CD4-positive, CD25-positive, alpha-beta regulatory T cell (primary cell): ENCODE data around the gene PRDM12. TPM values are rescaled to one million over a fixed set of nuclear protein-coding genes. Genes with fewer than 3 reads are reported as not detected.
A peak's percentile ranks its signal among the peaks of the same experiment; 100 is the strongest.

Experiments
- ATAC-seq, 2 donors: fragments of 150-1000 bp; cut with Tn5 transposase; one replicate each; pipeline ENCODE4 v1.10.0; 2021; ENCODE audit warnings: low read depth in 2 of 2, moderate number of reproducible peaks in 2 of 2, moderate library complexity in 1 of 2
- DNase-seq, 3 donors: peaks; one replicate each; pipeline versions ENCODE4 v3.0.0 to v3.0.0-alpha.2; 2012 to 2022; ENCODE audit warnings: mixed read lengths in 1 of 3
- H3K27ac ChIP-seq: one replicate; pipeline ENCODE4 v1.7.0; 2013; ENCODE audit warnings: mild to moderate bottlenecking, low read length; ENCODE audit not compliant: insufficient read depth, poor library complexity, severe bottlenecking
- H3K27me3 ChIP-seq: one replicate; pipeline ENCODE4 v1.7.0; 2013; ENCODE audit warnings: low read length; ENCODE audit not compliant: control insufficient read depth, insufficient read depth
- H3K36me3 ChIP-seq: one replicate; pipeline ENCODE4 v1.7.0; 2013; ENCODE audit warnings: mild to moderate bottlenecking, low read length, moderate library complexity; ENCODE audit not compliant: control insufficient read depth, insufficient read depth
- H3K4me1 ChIP-seq: 2 replicates; pipeline ENCODE4 v1.7.0; 2013; ENCODE audit warnings: mild to moderate bottlenecking, low read length; ENCODE audit not compliant: insufficient read depth, control insufficient read depth, poor library complexity, severe bottlenecking
- H3K4me3 ChIP-seq: one replicate; pipeline ENCODE4 v1.7.0; 2013; ENCODE audit warnings: low read depth, mild to moderate bottlenecking, low read length, moderate library complexity
- H3K9me3 ChIP-seq, 2 experiments: 1 replicate in 1 of 2; 2 replicates in 1 of 2; pipeline ENCODE4 v1.7.0; 2013; ENCODE audit warnings: low read length in 2 of 2, mild to moderate bottlenecking in 1 of 2, moderate library complexity in 1 of 2; ENCODE audit not compliant: control insufficient read depth in 2 of 2
- H3K27ac Mint-ChIP-seq, 3 donors: one replicate each; pipeline ENCODE4 v1.8.0; 2020 to 2022; ENCODE audit warnings: mild to moderate bottlenecking in 3 of 3, mixed read lengths in 3 of 3, moderate library complexity in 2 of 3
- H3K27me3 Mint-ChIP-seq: one replicate; pipeline ENCODE4 v1.8.0; 2022; ENCODE audit warnings: mild to moderate bottlenecking, mixed read lengths
- H3K36me3 Mint-ChIP-seq: one replicate; pipeline ENCODE4 v1.8.0; 2020; ENCODE audit warnings: mixed read lengths
- H3K4me1 Mint-ChIP-seq, 4 donors: one replicate each; pipeline ENCODE4 v1.8.0; 2020 to 2022; ENCODE audit warnings: mixed read lengths in 4 of 4, mild to moderate bottlenecking in 1 of 4
- H3K4me3 Mint-ChIP-seq, 4 donors: one replicate each; pipeline ENCODE4 v1.8.0; 2020 to 2022; ENCODE audit warnings: mild to moderate bottlenecking in 4 of 4, mixed read lengths in 4 of 4, moderate library complexity in 3 of 4
- H3K9me3 Mint-ChIP-seq, 7 donors: one replicate each; pipeline ENCODE4 v1.8.0; 2020 to 2022; ENCODE audit warnings: mixed read lengths in 7 of 7, mild to moderate bottlenecking in 3 of 7, moderate library complexity in 2 of 7
- polyA plus RNA-seq, 4 donors: library from polyadenylated mRNA; unstranded; fragments of 300-500 nt; fragmentation: Illumina TruSeq; gene quantifications; one replicate each; pipeline ENCODE4 v1.2.3, GENCODE V29; 2021
- total RNA-seq: library from RNA; stranded (reverse); gene quantifications from one replicate; pipeline ENCODE4 v1.2.3, GENCODE V29; 2022

The PRDM12 gene
- total and polyA plus RNA-seq, 5 donors from 2014 or later = 0.10 TPM; not detected in 4

DNA sequence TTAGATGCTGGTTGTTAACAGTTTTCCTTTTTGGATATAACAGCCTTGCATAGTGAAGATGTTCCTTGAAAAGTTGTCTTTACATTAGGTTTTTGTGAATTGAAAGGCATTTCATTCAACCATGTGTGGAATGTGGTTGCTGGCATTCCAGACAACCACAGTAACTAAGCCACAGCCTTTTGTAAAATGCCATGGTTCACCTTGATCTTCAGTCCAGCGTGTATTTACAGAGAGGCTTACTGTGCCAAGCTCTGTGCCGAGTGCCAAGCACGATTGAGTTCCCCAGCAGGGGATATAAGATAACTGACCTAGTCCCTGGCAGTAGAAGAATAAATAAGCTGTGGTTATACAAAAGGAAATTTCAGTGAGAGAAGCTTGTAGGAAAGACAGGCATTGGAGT is 34.1 kb downstream of the PRDM12 start:
- no peak overlapping the region for H3K4me3 ChIP-seq
- H3K27ac Mint-ChIP-seq = peak overlapping the region in 2 of 3 donors; percentile 47 to 63
- no peaks in the 10 kb centered on the region for H3K9me3 Mint-ChIP-seq
- peaks cover 46% of the 10 kb centered on the region for H3K36me3 Mint-ChIP-seq
- H3K4me1 ChIP-seq = peaks cover 19% of the 10 kb centered on the region
- H3K27ac ChIP-seq = no peak overlapping the region
- H3K27me3 Mint-ChIP-seq = no peaks in the 10 kb centered on the region
- no peaks in the 10 kb centered on the region for H3K9me3 ChIP-seq
- H3K36me3 ChIP-seq = peaks cover 61% of the 10 kb centered on the region
- no peak for ATAC-seq
- DNase-seq = no peak
- no peak overlapping the region for H3K4me3 Mint-ChIP-seq
- peaks cover 9 to 49% (median 35%) of the 10 kb centered on the region in 4 donors for H3K4me1 Mint-ChIP-seq
- no peaks in the 10 kb centered on the region for H3K27me3 ChIP-seq

DNA sequence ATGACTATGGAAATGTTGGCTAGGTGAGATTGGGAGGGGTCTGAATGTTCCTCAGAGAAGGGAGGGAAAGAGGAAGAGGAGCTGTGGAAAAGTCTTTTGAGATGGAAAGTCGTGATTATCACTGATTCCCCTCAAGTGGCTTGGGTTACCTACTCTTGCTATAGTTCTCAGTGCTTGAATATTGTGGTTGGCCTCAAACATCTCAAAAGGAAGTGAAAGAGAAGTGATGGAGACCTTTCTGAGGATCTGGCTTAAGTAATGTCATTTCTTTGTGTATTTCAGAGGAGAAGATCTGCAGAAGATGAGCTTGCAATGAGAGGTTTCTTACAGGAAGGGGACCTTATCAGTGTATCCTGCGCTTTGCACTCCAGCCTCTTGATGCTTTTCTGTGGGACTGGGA is 34.7 kb downstream of the PRDM12 start:
- Mint-ChIP-seq H3K27ac (peak overlapping the region in 2 of 3 donors; percentile 47 to 63), H3K36me3 (peaks cover 47% of the 10 kb centered on the region)
- no peak overlapping the region for H3K4me3 ChIP-seq

DNA sequence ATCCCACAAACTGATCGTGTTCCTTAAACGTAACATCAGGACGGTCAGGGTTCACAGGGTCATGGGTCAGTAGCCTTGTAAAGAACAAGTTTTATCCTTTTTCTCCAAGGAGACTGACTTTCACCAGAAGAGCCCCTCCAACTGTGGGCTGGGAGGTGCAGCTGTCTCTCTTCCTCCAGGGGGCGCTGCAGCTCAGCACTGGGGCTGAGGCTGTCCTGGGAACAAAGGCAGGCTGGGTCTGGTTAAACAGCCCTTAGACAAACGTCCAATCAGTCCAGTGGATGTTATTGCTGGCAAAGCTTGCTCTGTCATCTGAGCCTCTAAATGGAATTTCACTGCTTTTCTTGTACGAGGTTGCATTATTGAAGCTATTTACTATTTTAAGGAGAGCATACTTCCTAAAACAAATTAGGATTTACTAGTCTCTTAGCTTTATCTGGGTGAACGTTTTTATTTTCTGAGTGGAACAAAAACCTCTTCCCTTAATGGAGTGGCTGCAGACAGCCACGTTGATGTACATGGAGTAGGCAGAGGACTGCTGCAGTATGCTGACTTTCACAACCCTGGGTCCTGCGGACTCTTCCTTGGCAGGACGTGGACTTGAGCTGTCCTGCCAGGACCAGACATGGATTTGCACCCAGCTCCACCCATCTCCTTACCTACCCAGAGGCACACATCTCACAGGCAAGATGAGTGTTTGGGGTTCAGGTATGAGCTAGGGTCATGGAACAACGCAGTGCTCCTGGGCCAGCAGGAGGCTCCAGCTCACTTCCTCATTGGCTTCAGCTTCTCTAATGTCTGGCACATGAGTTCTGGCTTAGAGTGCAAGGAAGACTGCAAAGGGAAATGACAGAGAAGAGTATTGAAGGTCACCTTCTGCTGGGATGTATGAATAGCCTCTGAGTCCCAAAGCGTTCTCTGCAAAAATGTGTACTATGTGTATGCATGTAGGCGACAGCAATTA is 36.9 kb downstream of the PRDM12 start:
- H3K36me3 Mint-ChIP-seq = peaks cover 45% of the 10 kb centered on the region
- peaks cover 9 to 24% (median 21%) of the 10 kb centered on the region in 4 donors for H3K4me1 Mint-ChIP-seq
- H3K27ac Mint-ChIP-seq = no peak overlapping the region
- no peaks in the 10 kb centered on the region for H3K27me3 Mint-ChIP-seq
- DNase-seq (peak; percentile 55 to 65 (median 61)), ATAC-seq (peak; percentile 69 to 79)
- H3K27me3 ChIP-seq = no peaks in the 10 kb centered on the region
- no peaks in the 10 kb centered on the region for H3K9me3 ChIP-seq
- H3K36me3 ChIP-seq = peaks cover 71% of the 10 kb centered on the region
- no peak overlapping the region for H3K4me3 ChIP-seq
- peaks cover under 1% of the 10 kb centered on the region for H3K4me1 ChIP-seq
- H3K27ac ChIP-seq = no peak overlapping the region
- H3K9me3 Mint-ChIP-seq = no peaks in the 10 kb centered on the region
- H3K4me3 Mint-ChIP-seq = no peak overlapping the region

More for the DNA sequence above, 34.7 kb downstream of the PRDM12 start:
- no peaks in the 10 kb centered on the region for H3K9me3 ChIP-seq
- ATAC-seq (no peak), DNase-seq (no peak)
- Mint-ChIP-seq H3K27me3 (no peaks in the 10 kb centered on the region), H3K4me3 (no peak overlapping the region), H3K4me1 (peaks cover 9 to 44% (median 34%) of the 10 kb centered on the region in 4 donors), H3K9me3 (no peaks in the 10 kb centered on the region)
- no peaks in the 10 kb centered on the region for H3K27me3 ChIP-seq
- H3K27ac ChIP-seq = no peak overlapping the region
- H3K36me3 ChIP-seq = peaks cover 66% of the 10 kb centered on the region
- H3K4me1 ChIP-seq = peaks cover 16% of the 10 kb centered on the region

- Mint-ChIP-seq H3K27me3 (no peaks in the 10 kb centered on the region), H3K4me3 (no peak overlapping the region), H3K9me3 (no peaks in the 10 kb centered on the region), H3K36me3 (peaks cover 31% of the 10 kb centered on the region), H3K27ac (no peak overlapping the region), H3K4me1 (peaks cover 10 to 11% (median 10%) of the 10 kb centered on the region in 4 donors)
- Histone ChIP-seq H3K4me3 (no peak overlapping the region), H3K36me3 (peaks cover 52% of the 10 kb centered on the region), H3K27me3 (no peaks in the 10 kb centered on the region), H3K4me1 (no peaks in the 10 kb centered on the region), H3K9me3 (no peaks in the 10 kb centered on the region), H3K27ac (no peak overlapping the region)
- ATAC-seq = no peak
- no peak for DNase-seq
Observed at GRCh38 chr9:130703501-130703900, 39.1 kb downstream of the PRDM12 start.

DNA sequence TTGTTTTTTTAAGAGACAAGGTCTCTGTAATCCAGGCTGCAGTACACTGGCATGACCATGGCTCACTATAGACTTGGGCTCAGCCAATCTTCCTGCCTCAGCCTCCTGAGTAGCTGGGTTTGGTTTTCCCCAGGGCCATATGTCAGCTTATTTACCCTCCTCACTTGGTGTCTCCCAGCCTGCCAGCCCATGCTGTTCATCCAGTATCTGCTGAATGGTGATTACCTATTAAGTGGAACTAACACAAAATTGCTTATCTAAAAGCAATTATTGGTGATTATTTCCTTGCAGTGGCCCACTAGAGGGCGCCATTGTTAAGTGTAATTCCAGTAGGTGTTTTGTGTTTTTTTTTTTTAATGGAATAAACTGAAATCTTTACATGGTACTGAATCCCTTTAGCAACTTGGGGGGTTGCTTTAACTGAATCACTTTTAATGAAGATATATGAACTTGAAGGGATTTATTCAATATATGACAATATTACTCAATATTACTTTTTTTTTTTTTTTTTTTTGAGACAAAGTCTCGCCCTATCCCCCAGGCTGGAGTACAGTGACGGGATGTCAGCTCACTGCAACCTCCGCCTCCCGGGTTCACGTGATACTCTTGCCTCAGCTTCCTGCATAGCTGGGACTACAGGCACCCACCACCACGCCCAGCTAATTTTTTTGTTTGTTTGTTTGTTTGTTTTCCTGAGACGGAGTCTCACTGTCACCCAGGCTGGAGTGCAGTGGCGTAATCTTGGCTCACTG is 43.0 kb downstream of the PRDM12 start:
- ATAC-seq = no peak
- Mint-ChIP-seq H3K4me3 (no peak overlapping the region), H3K27ac (no peak overlapping the region), H3K9me3 (no peaks in the 10 kb centered on the region), H3K27me3 (peaks cover 2% of the 10 kb centered on the region), H3K36me3 (peaks cover 18% of the 10 kb centered on the region), H3K4me1 (peaks cover 2 to 5% (median 5%) of the 10 kb centered on the region in 4 donors)
- Histone ChIP-seq H3K27ac (no peak overlapping the region), H3K4me3 (no peak overlapping the region), H3K27me3 (no peaks in the 10 kb centered on the region), H3K4me1 (peaks cover 4% of the 10 kb centered on the region), H3K9me3 (no peaks in the 10 kb centered on the region), H3K36me3 (peaks cover 23% of the 10 kb centered on the region)
- DNase-seq = peak; percentile 65 to 80 (median 69)

DNA sequence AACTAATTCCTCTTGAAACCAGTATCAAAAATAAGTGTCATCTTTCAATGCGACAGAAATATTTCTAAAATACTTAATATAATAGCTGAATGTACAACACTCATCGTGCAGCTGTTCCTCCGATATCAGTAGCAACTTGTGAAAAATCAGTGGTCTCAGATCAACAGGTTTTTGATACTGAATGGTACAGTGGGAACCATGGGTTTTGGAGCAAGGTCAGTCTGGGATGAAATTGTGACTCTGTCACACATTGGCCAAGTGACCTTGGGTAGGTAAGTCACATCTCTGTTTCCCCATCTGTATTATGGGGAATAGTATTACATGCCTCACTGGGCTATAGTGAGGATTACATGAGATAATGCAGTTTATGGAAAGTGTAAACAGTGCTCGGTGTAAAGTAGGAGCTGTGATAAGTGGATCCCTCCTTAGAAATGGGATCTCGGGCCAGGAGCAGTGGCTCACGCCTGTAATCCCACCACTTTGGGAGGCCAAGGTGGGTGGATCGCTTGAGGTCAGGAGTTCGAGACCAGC is 46.5 kb downstream of the PRDM12 start:
- Histone ChIP-seq H3K27me3 (no peaks in the 10 kb centered on the region), H3K4me1 (peaks cover 32% of the 10 kb centered on the region), H3K36me3 (no peaks in the 10 kb centered on the region), H3K9me3 (no peaks in the 10 kb centered on the region), H3K4me3 (no peak overlapping the region), H3K27ac (no peak overlapping the region)
- Mint-ChIP-seq H3K27me3 (peaks cover 5% of the 10 kb centered on the region), H3K27ac (no peak overlapping the region), H3K4me3 (peak overlapping the region in 2 of 4 donors; percentile 46 to 81), H3K36me3 (no peaks in the 10 kb centered on the region), H3K4me1 (peaks cover 20 to 30% (median 25%) of the 10 kb centered on the region in 4 donors), H3K9me3 (peaks cover 0 to 1% (median 0%) of the 10 kb centered on the region in 7 donors)
- no peak for DNase-seq
- no peak for ATAC-seq

DNA sequence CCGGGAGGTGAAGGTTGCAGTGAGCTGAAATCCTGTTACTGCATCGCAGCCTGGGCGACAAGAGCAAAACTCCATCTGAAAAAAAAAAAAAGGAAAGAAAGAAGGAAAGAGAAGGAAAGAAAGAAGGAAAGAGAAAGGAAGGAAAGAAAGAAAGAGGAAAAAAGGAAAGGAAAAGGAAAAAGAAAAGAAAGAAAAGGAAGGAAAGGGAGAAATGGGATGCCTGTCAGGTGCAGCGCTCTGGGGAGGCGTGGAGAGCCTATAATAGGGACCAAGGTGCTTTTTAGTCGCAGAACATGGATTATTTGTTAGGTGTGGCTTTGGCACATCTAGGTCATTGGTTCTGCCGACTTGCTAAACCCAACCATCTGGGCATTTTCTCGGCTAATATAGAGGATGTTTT is 47.1 kb downstream of the PRDM12 start:
- H3K4me3 Mint-ChIP-seq = peak overlapping the region; percentile 36 to 74 (median 47)
- peak overlapping the region in 1 of 3 donors; percentile 73 for H3K27ac Mint-ChIP-seq
- H3K4me1 ChIP-seq = peaks cover 38% of the 10 kb centered on the region

More for the DNA sequence above, 47.1 kb downstream of the PRDM12 start:
- Mint-ChIP-seq H3K4me1 (peaks cover 20 to 35% (median 30%) of the 10 kb centered on the region in 4 donors), H3K36me3 (no peaks in the 10 kb centered on the region), H3K27me3 (peaks cover 5% of the 10 kb centered on the region), H3K9me3 (peaks cover 0 to 1% (median 0%) of the 10 kb centered on the region in 7 donors)
- Histone ChIP-seq H3K4me3 (no peak overlapping the region), H3K27ac (no peak overlapping the region), H3K36me3 (no peaks in the 10 kb centered on the region), H3K27me3 (no peaks in the 10 kb centered on the region), H3K9me3 (no peaks in the 10 kb centered on the region)
- ATAC-seq = no peak
- DNase-seq = no peak
